GM12878 (cell line): ENCODE measurements around the gene CMBL. TPM values are rescaled to one million over a fixed set of nuclear protein-coding genes. Genes with fewer than 3 reads are reported as not detected.

Experiments used
- CEBPZ ChIP-seq: fragments of 150-350 bp; IDR thresholded peaks from 2 replicates; pipeline ENCODE4 v1.6.1; 2016; ENCODE audit warnings: low read depth, low read length
- ELK1 ChIP-seq: IDR thresholded peaks from 2 replicates; pipeline ENCODE4 v1.6.1; 2012; ENCODE audit warnings: low read depth, low read length, improper control_type of control experiment
- MXI1 ChIP-seq: fragments of 150-350 bp; IDR thresholded peaks from 2 replicates; pipeline ENCODE4 v1.6.1; 2011; ENCODE audit warnings: low read depth, mild to moderate bottlenecking, inconsistent platforms, low read length, improper control_type of control experiment
- PBX3 ChIP-seq: IDR thresholded peaks from 2 replicates; pipeline ENCODE4 v1.6.1; 2011; ENCODE audit warnings: mild to moderate bottlenecking, low read depth, low read length, moderate library complexity; ENCODE audit not compliant: insufficient replicate concordance
- POLR2A ChIP-seq: IDR thresholded peaks from 2 replicates; pipeline ENCODE4 v1.6.1; 2011; ENCODE audit warnings: low read depth, mild to moderate bottlenecking, low read length
- ZBTB40 ChIP-seq: fragments of 450-650 bp; IDR thresholded peaks from 2 replicates; pipeline ENCODE4 v1.6.1; 2016; ENCODE audit warnings: mild to moderate bottlenecking, moderate library complexity, borderline replicate concordance
- ZNF384 ChIP-seq: IDR thresholded peaks from 2 replicates; pipeline ENCODE4 v1.6.1; 2012; ENCODE audit warnings: low read depth, mild to moderate bottlenecking, low read length, improper control_type of control experiment, borderline replicate concordance
- polyA plus RNA-seq, 11 experiments: library from polyadenylated mRNA; depleted of rRNA in 4 of 11; unstranded in 6 of 11; stranded (reverse) in 5 of 11; fragments of >200 nt; fragmentation: Nextera tagmentation in 4 of 11; fragmentation: Illumina TruSeq in 1 of 11; extraction: Ambion mirVana in 4 of 11; extraction: Trizol in 1 of 11; gene quantifications; 1 replicate in 1 of 11; 2 replicates in 10 of 11; pipeline versions ENCODE4 v1.2.1 to v1.2.3, GENCODE V29; 2011 to 2016; ENCODE audit warnings: inconsistent platforms in 2 of 11, missing spikeins in 2 of 11, low read depth in 1 of 11
- total RNA-seq, 4 experiments: library from RNA; depleted of rRNA in 3 of 4; stranded (reverse); fragments of >200 nt in 3 of 4; fragmentation: Illumina TruSeq in 1 of 4; extraction: Trizol in 1 of 4; gene quantifications; 2 replicates each; pipeline versions ENCODE4 v1.2.1 to v1.2.3, GENCODE V29; 2013 to 2021

The CMBL gene
- total and polyA plus RNA-seq, 10 of the 15 experiments (the other 5 are each of a cell fraction or from before 2014, with no cell fraction given): 1.8 to 15.6 (median 7.5) TPM

GRCh38 chr5:10321882-10322281, 14.2 kb upstream of the CMBL start (continued):
- no peak for TF ChIP-seq ELK1
- TF ChIP-seq POLR2A: no peak
- TF ChIP-seq MXI1: no peak
- no peak for TF ChIP-seq ZNF384
- no peak for TF ChIP-seq ZBTB40
- no peak for TF ChIP-seq PBX3
- no peak for TF ChIP-seq CEBPZ
